ENCODE measurements around the gene IL13. TPM values are rescaled to one million over a fixed set of nuclear protein-coding genes. Genes with fewer than 3 reads are reported as not detected.

Gene IL13
- total and polyA plus RNA-seq, 10 of the 15 experiments (the other 5 are each of a cell fraction or from before 2014, with no cell fraction given): 0.06 to 0.40 (median 0.11) TPM; not detected in 6

DNA sequence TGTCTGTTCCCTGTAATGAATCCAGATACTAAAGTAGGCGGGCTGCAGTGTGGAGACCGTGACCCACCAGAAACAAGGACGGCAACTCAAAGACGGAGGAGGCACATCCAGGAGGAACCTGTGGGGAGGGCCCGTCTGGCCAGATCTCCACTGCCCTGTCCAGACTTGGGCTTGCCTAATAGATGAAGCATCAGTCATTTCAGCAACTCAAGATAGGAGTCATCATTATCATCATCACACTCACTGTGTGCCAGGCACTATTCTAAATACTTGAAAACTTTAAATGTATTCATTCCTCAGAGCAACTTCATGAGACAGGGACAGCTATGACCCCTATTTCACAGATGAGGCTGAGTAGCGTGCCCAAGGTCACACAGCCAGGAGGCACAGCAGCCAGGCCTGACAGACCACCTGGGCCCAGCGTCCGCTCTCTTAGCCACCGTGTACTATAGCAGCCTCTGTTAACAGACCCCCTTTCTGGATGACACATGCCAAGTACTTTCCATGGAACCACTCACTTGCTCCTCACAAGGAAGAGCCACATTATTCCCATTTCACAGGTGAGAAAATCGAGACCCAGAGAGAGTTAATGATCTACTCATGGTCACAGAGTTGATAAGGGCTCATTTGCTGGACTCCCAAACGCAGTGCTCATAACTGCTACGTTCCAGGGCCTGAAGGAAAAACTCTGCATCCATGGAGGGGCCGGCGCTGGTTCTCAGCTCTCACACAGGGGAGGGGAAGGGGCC is 10.9 kb downstream of the IL13 start:
- 86% methylated on average over 14 of the region's 14 CpGs for WGBS (ENCODE audit: insufficient coverage, insufficient replicate concordance, low lambda C conversion rate, missing lambda C conversion rate)
- Histone ChIP-seq H3K27ac (ENCODE audit: control insufficient read depth, insufficient read depth) (no peak overlapping the region), H3K9me3 (replicated peaks; ENCODE audit: control insufficient read depth, insufficient read depth, low read length) (no peaks in the 10 kb centered on the region), H3K4me2 (ENCODE audit: control insufficient read depth, insufficient read depth) (no peak overlapping the region), H3K36me3 (ENCODE audit: control insufficient read depth in 2 of 2, insufficient read depth in 2 of 2, low read length in 1 of 2) (no peaks in the 10 kb centered on the region), H4K20me1 (ENCODE audit: control insufficient read depth, insufficient read depth) (no peaks in the 10 kb centered on the region), H3K9ac (ENCODE audit: control insufficient read depth, insufficient read depth, low read length) (no peak overlapping the region), H3K4me1 (ENCODE audit: control insufficient read depth, insufficient read depth, low read length) (peaks cover 24% of the 10 kb centered on the region), H3K27me3 (replicated peaks in 1 of 2; ENCODE audit: control insufficient read depth in 2 of 2, insufficient read depth in 2 of 2, low read length in 1 of 2) (no peaks in the 10 kb centered on the region), H3K4me3 (no peak overlapping the region), H3K79me2 (ENCODE audit: control insufficient read depth, insufficient read depth, low read length) (no peaks in the 10 kb centered on the region), H2AFZ (ENCODE audit: control insufficient read depth, low read depth, low read length) (no peak overlapping the region)
- in situ Hi-C loops (cut with MboI) (no loop called here), intact Hi-C loops (cut with micrococcal nuclease; ENCODE audit: unreplicated experiment) (no loop called here)
- ATAC-seq (no peak), DNase-seq (ENCODE audit: low read depth, low spot score) (no peak), FAIRE-seq (no peak)
- CTCF ChIA-PET: interaction anchor here (1.5 kb wide), 1 partner anchor 20 kb away, joined by 3 read pairs; no protein-coding TSS in a partner anchor
- RAD21 ChIA-PET (ENCODE audit: unreplicated experiment): interaction anchor here (0.8 to 1.9 kb wide), 3 partner anchors 26 to 82 kb away, joined by 3 to 6 read pairs (median 3); no protein-coding TSS in a partner anchor
- SMC1A ChIA-PET (ENCODE audit: uncharacterized antibody, unreplicated experiment): interaction anchor here (11.4 kb wide), 1 partner anchor 7 kb away, joined by 156 read pairs; the partner anchor contains the start of gene IL13
- BruUV-seq (replicated peaks): no TSS peak
- POLR2A ChIA-PET: interaction anchor here (1.0 to 11.2 kb wide), 2 partner anchors 6 to 14 kb away, joined by 3 to 118 read pairs; partner anchors contain the start of gene IL13
- TF ChIP-seq, protein P1, sequence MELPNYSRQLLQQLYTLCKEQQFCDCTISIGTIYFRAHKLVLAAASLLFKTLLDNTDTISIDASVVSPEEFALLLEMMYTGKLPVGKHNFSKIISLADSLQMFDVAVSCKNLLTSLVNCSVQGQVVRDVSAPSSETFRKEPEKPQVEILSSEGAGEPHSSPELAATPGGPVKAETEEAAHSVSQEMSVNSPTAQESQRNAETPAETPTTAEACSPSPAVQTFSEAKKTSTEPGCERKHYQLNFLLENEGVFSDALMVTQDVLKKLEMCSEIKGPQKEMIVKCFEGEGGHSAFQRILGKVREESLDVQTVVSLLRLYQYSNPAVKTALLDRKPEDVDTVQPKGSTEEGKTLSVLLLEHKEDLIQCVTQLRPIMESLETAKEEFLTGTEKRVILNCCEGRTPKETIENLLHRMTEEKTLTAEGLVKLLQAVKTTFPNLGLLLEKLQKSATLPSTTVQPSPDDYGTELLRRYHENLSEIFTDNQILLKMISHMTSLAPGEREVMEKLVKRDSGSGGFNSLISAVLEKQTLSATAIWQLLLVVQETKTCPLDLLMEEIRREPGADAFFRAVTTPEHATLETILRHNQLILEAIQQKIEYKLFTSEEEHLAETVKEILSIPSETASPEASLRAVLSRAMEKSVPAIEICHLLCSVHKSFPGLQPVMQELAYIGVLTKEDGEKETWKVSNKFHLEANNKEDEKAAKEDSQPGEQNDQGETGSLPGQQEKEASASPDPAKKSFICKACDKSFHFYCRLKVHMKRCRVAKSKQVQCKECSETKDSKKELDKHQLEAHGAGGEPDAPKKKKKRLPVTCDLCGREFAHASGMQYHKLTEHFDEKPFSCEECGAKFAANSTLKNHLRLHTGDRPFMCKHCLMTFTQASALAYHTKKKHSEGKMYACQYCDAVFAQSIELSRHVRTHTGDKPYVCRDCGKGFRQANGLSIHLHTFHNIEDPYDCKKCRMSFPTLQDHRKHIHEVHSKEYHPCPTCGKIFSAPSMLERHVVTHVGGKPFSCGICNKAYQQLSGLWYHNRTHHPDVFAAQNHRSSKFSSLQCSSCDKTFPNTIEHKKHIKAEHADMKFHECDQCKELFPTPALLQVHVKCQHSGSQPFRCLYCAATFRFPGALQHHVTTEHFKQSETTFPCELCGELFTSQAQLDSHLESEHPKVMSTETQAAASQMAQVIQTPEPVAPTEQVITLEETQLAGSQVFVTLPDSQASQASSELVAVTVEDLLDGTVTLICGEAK (IDR thresholded peaks at IDR 0.05; ENCODE audit: borderline replicate concordance): no peak
- no peak for TF ChIP-seq MEF2B (IDR thresholded peaks at IDR 0.05; ENCODE audit: partially characterized antibody, poor library complexity, severe bottlenecking)
- TF ChIP-seq ZSCAN29 (IDR thresholded peaks at IDR 0.05): no peak
- TF ChIP-seq USF1 (IDR thresholded peaks at IDR 0.05; ENCODE audit: borderline replicate concordance, extremely low read length, insufficient read depth, low read depth, low read length): no peak
- TF ChIP-seq SMAD5 (IDR thresholded peaks at IDR 0.05; ENCODE audit: low read depth): no peak
- no peak for TF ChIP-seq JUND (IDR thresholded peaks at IDR 0.05; ENCODE audit: low read depth, low read length)
- TF ChIP-seq HCFC1 (IDR thresholded peaks at IDR 0.05; ENCODE audit: low read length): no peak
- no peak for TF ChIP-seq ZBTB11 (CRISPR knock-in tag; IDR thresholded peaks at IDR 0.05)
- no peak for TF ChIP-seq RCOR1 (conservative IDR thresholded peaks at IDR 0.05; ENCODE audit: low read depth, low read length)
- TF ChIP-seq CHD4 (IDR thresholded peaks at IDR 0.05): no peak
- no peak for TF ChIP-seq RUNX3 (IDR thresholded peaks at IDR 0.05; ENCODE audit: low read length)
- no peak for TF ChIP-seq IKZF2 (IDR thresholded peaks at IDR 0.05)
- TF ChIP-seq ZNF24 (IDR thresholded peaks at IDR 0.05): no peak

Data from GM12878 (cell line).